Transverse colon (tissue), 4 donors: ENCODE results near the gene HRC.

Source experiments
- EP300 ChIP-seq: sonication (generic); formaldehyde crosslinking; IDR thresholded peaks from one replicate; pipeline ENCODE4 v1.6.1; 2017; ENCODE audit warnings: antibody characterized with exemption, low read depth
- POLR2A ChIP-seq: fragments of 450-650 bp; IDR thresholded peaks from one replicate; pipeline ENCODE4 v1.6.1; 2016; ENCODE audit warnings: antibody characterized with exemption, mild to moderate bottlenecking, moderate library complexity
- POLR2AphosphoS5 ChIP-seq, 3 donors: sonication (generic); formaldehyde crosslinking; IDR thresholded peaks; one replicate each; pipeline ENCODE4 v1.6.1; 2016; ENCODE audit warnings: antibody characterized with exemption in 3 of 3
- TF ChIP-seq, protein P1 (sequence below), 5 experiments: fragments of 200-600 bp in 3 of 5; fragments of 450-650 bp in 2 of 5; sonication (generic) in 3 of 5; IDR thresholded peaks; 1 replicate in 2 of 5; 2 replicates in 3 of 5; pipeline ENCODE4 v1.5.1; 2016 to 2017; ENCODE audit warnings: antibody characterized with exemption in 5 of 5, inconsistent platforms in 3 of 5, mild to moderate bottlenecking in 2 of 5, moderate library complexity in 1 of 5

GRCh38 chr19:49154279-49154678 lies 917 bp downstream of the HRC start:
- TF ChIP-seq, protein P1, sequence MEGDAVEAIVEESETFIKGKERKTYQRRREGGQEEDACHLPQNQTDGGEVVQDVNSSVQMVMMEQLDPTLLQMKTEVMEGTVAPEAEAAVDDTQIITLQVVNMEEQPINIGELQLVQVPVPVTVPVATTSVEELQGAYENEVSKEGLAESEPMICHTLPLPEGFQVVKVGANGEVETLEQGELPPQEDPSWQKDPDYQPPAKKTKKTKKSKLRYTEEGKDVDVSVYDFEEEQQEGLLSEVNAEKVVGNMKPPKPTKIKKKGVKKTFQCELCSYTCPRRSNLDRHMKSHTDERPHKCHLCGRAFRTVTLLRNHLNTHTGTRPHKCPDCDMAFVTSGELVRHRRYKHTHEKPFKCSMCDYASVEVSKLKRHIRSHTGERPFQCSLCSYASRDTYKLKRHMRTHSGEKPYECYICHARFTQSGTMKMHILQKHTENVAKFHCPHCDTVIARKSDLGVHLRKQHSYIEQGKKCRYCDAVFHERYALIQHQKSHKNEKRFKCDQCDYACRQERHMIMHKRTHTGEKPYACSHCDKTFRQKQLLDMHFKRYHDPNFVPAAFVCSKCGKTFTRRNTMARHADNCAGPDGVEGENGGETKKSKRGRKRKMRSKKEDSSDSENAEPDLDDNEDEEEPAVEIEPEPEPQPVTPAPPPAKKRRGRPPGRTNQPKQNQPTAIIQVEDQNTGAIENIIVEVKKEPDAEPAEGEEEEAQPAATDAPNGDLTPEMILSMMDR (IDR thresholded peaks at IDR 0.05), result no peak
- TF ChIP-seq EP300 (no peak), POLR2A (no peak), POLR2AphosphoS5 (IDR thresholded peaks at IDR 0.05) (no peak)
